Skeletal muscle satellite cell (primary cell): ENCODE measurements around the gene CEP63.
"Not testable (repeated sequence)": the region's sequence is repeated elsewhere in the genome, so short reads cannot be mapped to it uniquely, and the experiment has no call there.

Source experiments
- H3K27me3 ChIP-seq: 2 replicates; pipeline ENCODE4 v1.7.0; 2013; ENCODE audit warnings: low read length; ENCODE audit not compliant: control insufficient read depth, insufficient read depth
- H3K36me3 ChIP-seq: 2 replicates; pipeline ENCODE4 v1.7.0; 2013; ENCODE audit warnings: mild to moderate bottlenecking, control low read depth, low read length; ENCODE audit not compliant: insufficient read depth
- H3K4me1 ChIP-seq: 2 replicates; pipeline ENCODE4 v1.7.0; 2013; ENCODE audit warnings: low read length; ENCODE audit not compliant: control insufficient read depth, insufficient read depth
- H3K4me2 ChIP-seq: 2 replicates; pipeline ENCODE4 v1.7.0; 2013; ENCODE audit warnings: mild to moderate bottlenecking, low read length
- H3K4me3 ChIP-seq: 2 replicates; pipeline ENCODE4 v1.7.0; 2013; ENCODE audit warnings: low read length
- H3K9ac ChIP-seq: 2 replicates; pipeline ENCODE4 v1.7.0; 2013; ENCODE audit warnings: mild to moderate bottlenecking, low read depth, low read length, moderate library complexity
- H3K9me3 ChIP-seq: replicated peaks from 2 replicates; pipeline ENCODE4 v1.7.0; 2013; ENCODE audit warnings: mild to moderate bottlenecking, control low read depth, low read length

Gene CEP63

DNA sequence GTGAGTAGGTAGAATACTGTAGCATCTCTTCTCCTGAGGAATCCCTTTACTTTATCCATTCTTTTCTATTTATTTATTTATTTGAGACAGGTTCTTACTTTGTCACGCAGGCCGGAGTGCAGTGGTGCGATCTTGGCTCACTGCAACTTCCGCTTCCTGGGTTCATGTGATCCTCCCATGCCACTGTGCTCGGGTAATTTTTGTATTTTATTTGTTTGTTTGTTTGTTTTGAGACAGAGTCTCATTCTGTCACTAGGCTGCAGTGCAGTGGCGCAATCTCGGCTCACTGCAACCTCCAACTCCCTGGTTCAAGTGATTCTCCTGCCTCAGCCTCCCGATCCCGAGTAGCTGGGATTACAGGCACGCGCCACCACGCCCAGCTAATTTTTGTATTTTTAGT is 58.9 kb downstream of the CEP63 start:
- not testable (repeated sequence) for H3K4me2 ChIP-seq, H3K9me3 ChIP-seq, H3K27me3 ChIP-seq, H3K4me3 ChIP-seq, H3K4me1 ChIP-seq, H3K9ac ChIP-seq
- H3K36me3 ChIP-seq: peaks cover 16% of the 10 kb centered on the region

DNA sequence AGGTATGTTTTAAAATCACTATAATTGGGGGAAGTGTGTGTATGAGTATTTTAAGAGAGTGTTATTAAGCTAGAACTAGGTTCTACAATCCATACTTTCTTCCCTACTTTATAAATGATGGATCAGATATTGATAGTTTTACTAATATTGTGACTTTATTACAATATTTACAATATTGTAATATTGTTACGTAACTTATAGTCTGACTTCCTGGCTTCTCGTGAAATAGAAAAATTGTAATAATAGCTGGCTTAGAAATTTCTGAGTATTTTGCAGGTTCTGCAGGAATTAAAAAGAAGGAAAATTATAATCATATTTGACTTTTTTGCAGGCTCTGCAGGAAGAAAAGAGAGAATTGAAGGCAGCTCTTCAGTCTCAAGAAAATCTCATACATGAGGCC is 60.0 kb downstream of the CEP63 start:
- H3K4me2 ChIP-seq: no peak overlapping the region
- no peak overlapping the region for H3K9ac ChIP-seq
- H3K4me3 ChIP-seq: no peak overlapping the region
- no peaks in the 10 kb centered on the region for H3K9me3 ChIP-seq
- no peaks in the 10 kb centered on the region for H3K4me1 ChIP-seq
- H3K36me3 ChIP-seq: peaks cover 26% of the 10 kb centered on the region
- no peaks in the 10 kb centered on the region for H3K27me3 ChIP-seq

DNA sequence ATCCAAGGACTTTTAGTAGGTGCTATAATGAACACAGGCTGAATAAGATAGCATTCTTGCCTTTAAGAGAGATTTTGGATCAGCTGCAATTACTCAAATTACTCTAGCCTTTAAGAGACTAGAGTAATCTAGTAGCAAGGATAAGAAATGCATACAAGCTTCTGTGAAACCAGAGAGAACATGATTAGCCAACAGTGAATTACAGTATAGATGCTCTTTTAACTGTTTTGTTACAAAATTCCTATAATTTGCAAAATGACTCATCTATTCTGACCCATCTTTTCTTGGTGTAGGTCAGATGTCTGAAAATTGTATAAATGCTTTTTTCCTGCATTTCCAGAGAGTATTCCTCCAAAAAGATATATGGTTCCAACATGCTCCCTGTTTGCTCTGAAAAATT is 66.9 kb downstream of the CEP63 start:
- Histone ChIP-seq H3K4me3 (no peak overlapping the region), H3K4me2 (no peak overlapping the region), H3K9ac (no peak overlapping the region), H3K27me3 (no peaks in the 10 kb centered on the region), H3K9me3 (no peaks in the 10 kb centered on the region), H3K36me3 (peaks cover 28% of the 10 kb centered on the region), H3K4me1 (no peaks in the 10 kb centered on the region)

DNA sequence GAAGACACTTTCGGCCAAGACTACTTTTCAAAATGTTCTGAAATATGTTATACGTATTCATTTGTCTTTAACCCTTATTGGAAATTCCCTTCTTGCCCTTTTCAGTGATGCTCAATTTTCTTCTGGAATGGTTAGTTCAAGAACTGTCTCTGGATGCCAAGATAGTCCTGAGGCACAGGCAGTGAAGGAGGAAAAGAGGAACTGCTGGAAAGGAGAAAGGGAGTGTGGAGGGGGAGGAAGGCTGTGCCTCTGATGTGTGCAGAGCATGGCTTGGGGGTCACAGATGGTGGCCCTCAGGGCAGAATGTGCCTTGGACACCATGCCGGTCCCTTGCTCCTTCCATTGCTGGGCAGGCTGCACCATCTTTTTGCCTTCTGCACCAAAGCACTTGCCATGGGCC is 73.7 kb downstream of the CEP63 start:
- no peaks in the 10 kb centered on the region for H3K9me3 ChIP-seq
- H3K27me3 ChIP-seq: no peaks in the 10 kb centered on the region
- no peaks in the 10 kb centered on the region for H3K4me1 ChIP-seq
- peaks cover 7% of the 10 kb centered on the region for H3K36me3 ChIP-seq
- H3K9ac ChIP-seq: no peak overlapping the region
- H3K4me3 ChIP-seq: no peak overlapping the region
- H3K4me2 ChIP-seq: no peak overlapping the region

DNA sequence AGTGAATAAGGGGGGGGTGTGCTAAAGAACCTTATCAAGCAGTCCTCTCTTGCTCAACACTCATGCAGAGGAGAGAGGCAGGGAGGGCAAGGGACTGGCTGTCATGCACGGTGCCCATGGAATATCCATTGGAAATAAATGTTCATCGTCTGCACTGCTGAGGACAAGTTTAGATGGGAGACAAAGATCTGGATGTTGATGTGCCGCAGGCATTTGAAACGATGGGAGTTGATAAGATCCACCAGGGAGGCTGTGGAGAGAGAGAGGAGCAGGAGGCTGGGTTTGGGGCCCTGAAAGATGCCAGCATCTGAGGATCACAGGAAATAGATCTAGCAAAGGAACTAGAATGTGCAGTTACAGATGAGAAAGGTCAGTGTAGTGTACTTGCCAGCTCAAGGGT is 76.2 kb downstream of the CEP63 start:
- Histone ChIP-seq H3K27me3 (no peaks in the 10 kb centered on the region), H3K9ac (no peak overlapping the region), H3K36me3 (peaks cover 7% of the 10 kb centered on the region), H3K4me3 (no peak overlapping the region), H3K9me3 (no peaks in the 10 kb centered on the region), H3K4me2 (no peak overlapping the region), H3K4me1 (no peaks in the 10 kb centered on the region)

DNA sequence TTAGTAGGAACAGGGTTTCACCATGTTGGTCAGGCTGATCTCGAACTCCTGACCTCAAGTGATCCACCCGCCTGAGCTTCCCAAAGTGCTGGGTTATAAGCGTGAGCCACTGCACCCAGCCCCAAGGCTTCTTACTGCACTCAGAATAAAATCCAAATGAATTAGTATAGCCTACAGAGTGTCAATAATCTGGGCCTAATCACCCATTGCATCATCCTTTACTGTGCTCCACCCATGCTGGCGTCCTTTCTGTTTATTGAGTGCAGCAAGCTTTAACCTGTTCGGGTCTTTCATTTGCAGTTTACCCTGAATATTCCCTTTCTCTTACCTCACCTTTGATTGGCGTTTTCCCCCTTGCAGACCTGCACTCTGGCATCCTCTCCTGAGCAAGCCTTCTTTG is 77.7 kb downstream of the CEP63 start:
- H3K4me1 ChIP-seq: no peaks in the 10 kb centered on the region
- H3K9me3 ChIP-seq: no peaks in the 10 kb centered on the region
- no peak overlapping the region for H3K4me2 ChIP-seq
- no peak overlapping the region for H3K4me3 ChIP-seq
- no peak overlapping the region for H3K9ac ChIP-seq
- peaks cover 6% of the 10 kb centered on the region for H3K36me3 ChIP-seq
- H3K27me3 ChIP-seq: no peaks in the 10 kb centered on the region

DNA sequence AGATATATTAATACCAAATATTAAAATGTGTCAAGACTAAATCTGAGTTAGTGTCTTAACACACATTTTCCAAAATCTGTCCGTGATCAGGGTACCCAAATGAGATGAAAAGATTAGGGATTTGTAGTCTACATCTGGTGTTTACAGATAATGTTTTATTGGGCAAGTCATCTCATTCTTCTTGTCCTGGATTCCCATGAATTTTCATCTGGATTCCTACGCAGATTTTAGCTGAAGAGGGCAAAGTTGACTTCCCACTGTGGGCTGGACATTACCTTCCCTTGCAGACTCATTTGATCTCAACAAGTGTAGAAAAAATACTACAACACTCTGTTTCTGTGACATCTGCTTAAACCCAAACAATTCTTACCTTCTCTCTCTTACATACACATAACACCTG is 79.1 kb downstream of the CEP63 start:
- H3K4me1 ChIP-seq: no peaks in the 10 kb centered on the region
- no peaks in the 10 kb centered on the region for H3K36me3 ChIP-seq
- H3K27me3 ChIP-seq: no peaks in the 10 kb centered on the region
- H3K4me3 ChIP-seq: no peak overlapping the region
- no peak overlapping the region for H3K4me2 ChIP-seq
- H3K9ac ChIP-seq: no peak overlapping the region
- H3K9me3 ChIP-seq: no peaks in the 10 kb centered on the region

DNA sequence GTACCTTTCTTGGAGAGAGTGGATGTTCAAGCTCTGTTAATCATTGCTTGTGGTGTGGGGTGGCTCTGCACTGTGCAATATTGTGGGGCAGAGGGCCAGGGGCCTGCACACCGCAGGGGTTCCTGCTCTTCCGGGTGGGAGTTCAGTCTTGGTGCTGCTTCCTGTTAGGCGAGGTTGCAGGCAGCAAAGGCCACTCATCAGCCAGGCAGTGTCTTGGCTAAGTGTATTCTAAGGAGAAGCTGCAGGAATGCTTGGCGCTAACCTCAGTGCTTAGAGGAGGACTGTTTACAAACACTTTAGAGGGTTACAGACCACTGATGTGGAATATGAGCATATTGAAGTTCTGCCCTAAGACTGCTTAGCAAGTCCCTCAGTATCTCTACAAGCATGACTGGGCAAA is 81.7 kb downstream of the CEP63 start:
- H3K4me2 ChIP-seq: no peak overlapping the region
- H3K9ac ChIP-seq: no peak overlapping the region
- no peaks in the 10 kb centered on the region for H3K4me1 ChIP-seq

DNA sequence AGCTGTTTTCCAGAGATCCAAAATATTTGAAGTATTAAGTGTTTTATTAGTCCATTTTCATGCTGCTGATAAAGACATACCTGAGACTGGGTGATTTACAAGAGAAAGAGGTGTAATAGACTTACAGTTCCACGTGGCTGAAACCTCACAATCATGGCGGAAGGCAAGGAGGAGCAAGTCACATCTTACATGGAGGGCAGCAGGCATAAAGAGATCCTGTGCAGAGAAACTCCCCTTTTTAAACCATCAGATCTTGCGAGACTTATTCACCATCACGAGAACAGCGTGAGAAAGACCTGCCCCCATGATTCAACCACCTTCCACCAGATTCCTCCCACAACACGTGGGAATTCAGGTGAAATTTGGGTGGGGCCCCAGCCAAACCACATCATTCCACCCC is 82.9 kb downstream of the CEP63 start:
- H3K27me3 ChIP-seq: no peaks in the 10 kb centered on the region

More for the DNA sequence above, 81.7 kb downstream of the CEP63 start:
- Histone ChIP-seq H3K4me3 (no peak overlapping the region), H3K36me3 (no peaks in the 10 kb centered on the region), H3K27me3 (no peaks in the 10 kb centered on the region), H3K9me3 (no peaks in the 10 kb centered on the region)

DNA sequence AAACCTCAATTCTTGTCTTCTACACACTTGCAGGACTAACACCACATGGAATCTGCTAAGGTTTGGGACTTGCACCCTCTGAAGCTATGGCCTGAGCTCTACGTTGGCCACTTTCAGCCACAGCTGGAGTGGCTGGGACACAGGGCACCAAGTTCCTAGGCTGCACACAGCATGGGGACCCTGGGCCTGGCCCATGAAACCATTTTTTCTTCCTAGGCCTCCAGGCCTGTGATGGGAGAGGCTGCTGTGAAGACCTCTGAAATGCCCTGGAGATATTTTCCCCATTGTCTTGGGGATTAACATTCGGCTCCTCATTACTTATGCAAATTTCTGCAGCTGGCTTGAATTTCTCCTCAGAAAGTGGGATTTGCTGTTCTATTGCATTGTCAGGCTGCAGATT is 84.0 kb downstream of the CEP63 start:
- not testable (repeated sequence) for H3K4me1 ChIP-seq, H3K9me3 ChIP-seq, H3K27me3 ChIP-seq, H3K9ac ChIP-seq, H3K4me2 ChIP-seq, H3K36me3 ChIP-seq, H3K4me3 ChIP-seq

More for the DNA sequence above, 82.9 kb downstream of the CEP63 start:
- Histone ChIP-seq H3K4me1 (no peaks in the 10 kb centered on the region), H3K4me2 (no peak overlapping the region), H3K9ac (no peak overlapping the region), H3K9me3 (no peaks in the 10 kb centered on the region), H3K4me3 (no peak overlapping the region), H3K36me3 (no peaks in the 10 kb centered on the region)

DNA sequence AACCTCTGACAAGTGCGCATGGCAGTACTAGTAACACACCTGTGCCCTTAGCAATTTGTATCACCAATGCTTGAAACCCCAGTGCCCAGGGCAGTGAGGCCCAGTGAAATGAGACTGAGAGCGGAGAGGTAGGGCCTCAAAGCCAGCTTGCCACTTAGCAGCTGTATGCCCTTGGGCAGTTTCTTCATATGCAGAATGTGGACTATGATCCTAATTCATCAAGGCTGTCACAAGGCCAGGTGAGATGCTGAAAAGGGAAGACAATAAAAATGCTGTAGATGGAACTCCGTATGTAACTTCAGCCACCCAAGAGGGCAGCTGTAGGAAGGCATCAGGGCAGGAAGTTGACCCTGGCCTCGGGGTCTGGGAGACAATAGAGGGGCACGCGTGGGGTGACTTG is 90.6 kb downstream of the CEP63 start:
- Histone ChIP-seq H3K36me3 (no peaks in the 10 kb centered on the region), H3K9ac (no peak overlapping the region), H3K4me3 (no peak overlapping the region), H3K27me3 (no peaks in the 10 kb centered on the region), H3K4me2 (no peak overlapping the region), H3K4me1 (no peaks in the 10 kb centered on the region), H3K9me3 (no peaks in the 10 kb centered on the region)

DNA sequence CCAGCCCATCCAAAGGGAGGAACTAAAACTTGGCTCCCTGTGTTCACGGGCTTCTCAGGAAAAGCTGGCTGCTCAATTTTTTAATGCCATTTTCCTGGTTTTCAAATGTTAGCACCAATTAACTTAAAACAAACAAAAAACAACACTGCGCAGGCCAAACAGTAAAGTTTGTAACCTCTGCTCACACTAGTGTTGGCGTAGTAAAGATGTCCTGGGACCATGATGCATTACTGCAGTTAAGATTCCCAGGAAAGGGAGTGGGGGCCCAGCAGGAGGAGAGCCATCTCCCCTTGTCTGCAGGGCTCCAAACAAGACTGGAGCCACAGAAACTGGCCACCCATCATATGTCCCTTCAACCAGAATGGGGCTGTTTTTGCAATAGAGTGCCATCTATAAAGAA is 91.0 kb downstream of the CEP63 start:
- H3K4me2 ChIP-seq: no peak overlapping the region

More for the DNA sequence above, 91.0 kb downstream of the CEP63 start:
- Histone ChIP-seq H3K9me3 (no peaks in the 10 kb centered on the region), H3K9ac (no peak overlapping the region), H3K36me3 (no peaks in the 10 kb centered on the region), H3K27me3 (no peaks in the 10 kb centered on the region), H3K4me1 (no peaks in the 10 kb centered on the region), H3K4me3 (no peak overlapping the region)
